ENCODE data around the gene S100A4.
A peak's percentile ranks its signal among the peaks of the same experiment; 100 is the strongest.

The S100A4 gene

GRCh38 chr1:153547560-153548551, 2.2 kb upstream of the S100A4 start:
- DNase-seq (ENCODE audit: low read depth in 2 of 2): no peak

- DNase-seq (ENCODE audit: low read depth in 2 of 2): no peak
Observed at GRCh38 chr1:153546796-153547559, 1.4 kb upstream of the S100A4 start.

GRCh38 chr1:153546371-153546770, 765 bp upstream of the S100A4 start:
- DNase-seq (ENCODE audit: low read depth in 2 of 2): no peak

- no peak for DNase-seq (ENCODE audit: low read depth in 2 of 2)
Observed at GRCh38 chr1:153544453-153545066, 1.0 kb downstream of the S100A4 start.

- DNase-seq (ENCODE audit: low read depth in 2 of 2): no peak
Observed at GRCh38 chr1:153543736-153544135, 1.9 kb downstream of the S100A4 start.

DNA sequence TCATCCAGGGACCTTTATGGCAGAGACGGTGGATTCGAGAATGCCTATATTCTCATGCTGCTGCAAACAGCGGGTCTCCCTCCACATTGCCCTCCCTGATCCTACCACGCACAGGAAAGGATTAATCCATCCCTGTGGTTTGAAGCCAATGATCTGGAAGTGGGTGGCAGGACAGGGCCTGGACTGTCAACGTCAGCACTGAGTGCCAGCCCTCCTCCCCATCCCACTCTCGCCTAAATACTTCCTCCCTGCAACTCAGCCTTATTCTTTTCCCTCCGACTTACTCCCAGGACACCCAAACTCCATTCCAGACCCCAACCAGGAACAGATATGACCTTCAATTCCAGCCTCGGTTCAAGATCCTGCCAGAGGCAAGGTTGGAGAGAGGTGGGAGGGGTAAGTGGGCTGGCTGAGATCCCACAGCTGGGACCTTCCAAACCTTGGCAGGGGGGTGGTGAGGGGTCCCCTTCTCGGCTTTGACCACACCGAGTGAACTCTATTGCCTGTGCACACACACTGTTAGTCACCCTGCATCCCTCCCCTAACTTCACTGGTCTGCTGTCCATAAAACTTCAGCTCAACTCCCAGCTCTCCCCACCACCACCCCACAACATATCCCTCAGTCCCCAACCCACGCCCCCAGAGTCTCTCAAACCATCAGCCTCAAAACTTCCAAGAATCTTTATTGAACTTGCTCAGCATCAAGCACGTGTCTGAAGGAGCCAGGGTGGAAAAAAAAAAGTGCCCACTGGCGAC, 2.5 kb downstream of the S100A4 start:
- no peak for DNase-seq (ENCODE audit: low read depth in 2 of 2)

GRCh38 chr1:153541641-153542590, 3.7 kb downstream of the S100A4 start:
- DNase-seq (ENCODE audit: low read depth in 2 of 2): no peak

DNA sequence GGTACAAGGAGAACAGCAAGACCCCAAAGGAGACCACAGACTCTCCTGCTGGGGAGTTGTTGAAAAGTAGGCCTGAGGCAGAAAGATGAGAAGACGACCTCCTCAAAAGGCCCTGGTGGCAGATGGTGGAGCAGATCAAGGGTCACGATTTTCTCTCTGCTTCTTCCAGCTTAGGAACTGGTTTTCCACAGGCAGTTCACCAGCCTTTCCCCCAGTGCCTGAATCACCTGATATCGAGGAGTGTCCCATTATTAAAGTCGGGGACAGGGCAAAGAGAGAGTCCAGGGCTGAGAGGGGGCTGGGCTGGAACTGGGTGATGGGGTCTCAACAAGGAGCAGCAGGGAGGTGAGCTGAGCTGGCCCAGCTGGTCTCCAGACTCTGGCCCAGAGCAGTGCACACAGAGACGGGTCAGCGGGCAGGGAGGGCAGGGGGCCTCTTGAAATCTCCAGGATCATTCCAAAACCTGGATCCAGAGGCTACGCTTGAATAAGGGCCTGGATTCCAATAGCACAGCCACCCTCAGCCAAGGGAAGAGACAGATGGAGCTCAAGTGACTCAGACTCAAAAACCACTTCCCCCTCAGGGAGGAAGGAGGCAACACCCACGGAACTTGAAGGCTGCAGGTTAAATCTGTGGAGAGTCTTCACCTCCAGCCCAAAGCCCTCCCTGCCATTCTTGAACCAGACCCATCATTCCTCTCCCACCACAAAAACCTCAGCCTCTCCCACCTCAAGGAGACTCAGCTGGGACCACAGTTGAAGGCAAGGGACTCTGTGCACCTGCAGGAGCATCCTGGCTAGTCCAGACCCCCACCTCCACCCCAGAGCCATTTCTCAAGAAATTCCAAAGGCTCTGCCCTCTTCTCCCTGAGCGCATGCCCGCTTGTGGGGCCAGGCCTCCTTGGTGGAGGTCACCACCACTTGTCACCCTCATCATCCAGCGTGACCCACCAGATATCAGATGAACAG, 4.9 kb downstream of the S100A4 start, which contains the start of gene S100A5:
Gene S100A5, minus strand, starts transcription at position 541 of the 968 bp plus-strand sequence. CDS start 743 bp downstream, outside the sequence.
- DNase-seq (ENCODE audit: low read depth in 2 of 2): no peak

DNA sequence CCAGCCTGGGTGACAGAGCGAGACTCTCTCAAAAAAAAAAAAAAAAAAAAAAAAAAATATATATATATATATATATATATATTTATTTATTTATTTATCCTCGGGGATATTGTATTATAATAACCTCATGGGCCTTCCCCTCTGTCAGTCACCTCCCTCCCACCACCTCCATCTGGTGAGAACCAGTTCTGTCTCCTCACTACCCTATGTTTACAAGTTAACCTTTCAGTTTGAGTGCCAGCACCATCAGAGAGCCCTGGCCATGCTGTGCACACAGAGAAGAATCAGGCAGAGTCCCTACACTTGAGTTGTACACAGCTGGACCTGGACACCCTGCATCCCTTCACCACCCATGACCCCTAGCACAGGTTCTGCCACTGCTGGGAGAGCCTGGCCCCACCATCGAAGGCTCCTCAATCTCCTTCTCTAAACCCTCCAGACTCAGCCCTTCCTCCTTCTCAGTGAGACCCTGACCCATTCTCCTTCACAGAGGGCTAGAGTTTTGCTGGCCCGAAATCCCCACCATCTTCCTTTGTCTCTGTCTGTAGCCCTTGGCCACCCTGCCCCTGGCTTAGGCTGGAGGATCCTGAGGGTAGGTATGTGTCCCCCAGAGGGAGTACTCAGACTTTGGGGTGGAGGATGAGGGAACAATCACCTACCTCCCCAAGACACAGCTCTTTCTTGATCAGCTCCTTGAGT, 6.1 kb downstream of the S100A4 start:
- no peak for DNase-seq (ENCODE audit: low read depth in 2 of 2)

DNA sequence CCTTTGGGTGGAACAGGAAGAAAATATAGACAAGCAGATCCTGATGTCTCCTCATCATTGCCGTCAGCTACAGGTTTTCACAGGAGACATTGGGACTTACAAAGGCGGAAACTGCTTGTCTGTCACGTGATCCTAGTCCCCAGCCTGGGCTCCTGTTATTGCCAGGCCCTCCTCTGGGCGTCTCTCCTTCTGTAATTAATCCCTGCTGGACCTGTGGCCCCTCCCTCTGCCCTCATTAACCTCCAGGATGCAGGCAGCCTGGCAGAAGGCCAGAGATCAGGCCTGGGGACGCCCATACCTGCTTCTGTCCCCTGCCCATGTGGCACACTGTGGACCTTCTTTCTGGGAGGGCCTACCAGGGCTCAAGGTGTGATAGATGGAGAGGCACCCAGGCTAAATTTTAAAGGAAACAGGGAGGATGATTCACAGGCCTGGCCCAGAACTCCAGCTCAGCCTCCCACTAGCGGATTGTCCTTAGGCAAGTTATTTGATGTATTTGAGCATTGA, 7.2 kb downstream of the S100A4 start:
- DNase-seq (ENCODE audit: low read depth in 2 of 2): no peak

DNA sequence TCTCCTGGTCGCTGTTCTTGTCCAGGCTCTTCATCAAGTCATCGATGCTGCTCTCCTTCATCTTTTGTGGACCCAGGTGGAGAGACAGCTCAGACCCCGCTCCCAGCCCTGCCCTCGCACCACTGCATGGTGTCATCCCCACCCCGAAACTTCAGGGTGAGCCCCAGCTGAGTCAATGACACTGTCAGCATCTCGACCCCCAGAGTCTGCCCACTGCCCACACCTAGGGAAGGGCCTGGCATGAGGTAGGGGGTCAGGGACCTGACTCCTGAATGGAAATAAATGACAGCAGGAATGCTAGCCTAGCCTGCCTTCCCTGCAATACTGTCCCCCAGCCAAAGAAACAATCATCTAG, 8.3 kb downstream of the S100A4 start:
- DNase-seq (ENCODE audit: low read depth in 2 of 2): no peak

DNA sequence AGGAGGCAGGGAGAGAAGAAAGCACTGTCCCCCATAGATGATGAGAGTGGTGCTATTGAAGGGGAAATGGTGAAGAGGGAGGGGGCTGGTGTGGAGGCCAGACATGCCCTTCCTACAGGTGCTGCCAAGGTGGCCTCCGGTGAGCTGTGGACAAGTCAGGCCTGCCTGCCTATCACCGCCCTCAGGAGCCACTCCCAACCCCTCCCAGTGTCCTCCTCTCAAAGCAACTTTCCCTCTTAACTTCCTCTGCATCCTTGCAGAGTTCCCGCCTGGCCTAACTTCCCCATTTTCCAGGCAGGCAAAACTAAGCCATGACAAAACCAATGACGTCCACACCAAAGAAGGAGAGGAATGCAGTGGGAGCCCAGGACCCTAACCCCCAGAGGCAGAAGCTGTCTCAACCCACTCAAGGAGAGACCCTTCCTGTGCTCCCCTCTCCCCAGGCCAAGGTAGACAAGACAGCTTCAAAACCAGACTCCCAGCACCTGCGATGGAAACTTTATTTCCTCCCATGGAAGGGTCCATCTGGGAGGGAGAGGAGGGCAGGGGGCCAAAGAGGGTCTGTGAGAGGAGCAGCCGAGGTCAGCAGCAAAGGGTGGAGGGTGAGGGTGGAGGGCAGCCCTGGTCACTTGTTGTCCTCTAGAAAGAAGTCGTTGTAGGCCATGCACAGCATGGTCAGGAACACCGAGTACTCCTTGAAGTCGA, 8.8 kb downstream of the S100A4 start:
- DNase-seq (ENCODE audit: low read depth in 2 of 2): no peak

- peak; percentile 63 to 78 for DNase-seq (ENCODE audit: low read depth in 2 of 2)
Observed at GRCh38 chr1:153536012-153536670, 9.5 kb downstream of the S100A4 start.

DNA sequence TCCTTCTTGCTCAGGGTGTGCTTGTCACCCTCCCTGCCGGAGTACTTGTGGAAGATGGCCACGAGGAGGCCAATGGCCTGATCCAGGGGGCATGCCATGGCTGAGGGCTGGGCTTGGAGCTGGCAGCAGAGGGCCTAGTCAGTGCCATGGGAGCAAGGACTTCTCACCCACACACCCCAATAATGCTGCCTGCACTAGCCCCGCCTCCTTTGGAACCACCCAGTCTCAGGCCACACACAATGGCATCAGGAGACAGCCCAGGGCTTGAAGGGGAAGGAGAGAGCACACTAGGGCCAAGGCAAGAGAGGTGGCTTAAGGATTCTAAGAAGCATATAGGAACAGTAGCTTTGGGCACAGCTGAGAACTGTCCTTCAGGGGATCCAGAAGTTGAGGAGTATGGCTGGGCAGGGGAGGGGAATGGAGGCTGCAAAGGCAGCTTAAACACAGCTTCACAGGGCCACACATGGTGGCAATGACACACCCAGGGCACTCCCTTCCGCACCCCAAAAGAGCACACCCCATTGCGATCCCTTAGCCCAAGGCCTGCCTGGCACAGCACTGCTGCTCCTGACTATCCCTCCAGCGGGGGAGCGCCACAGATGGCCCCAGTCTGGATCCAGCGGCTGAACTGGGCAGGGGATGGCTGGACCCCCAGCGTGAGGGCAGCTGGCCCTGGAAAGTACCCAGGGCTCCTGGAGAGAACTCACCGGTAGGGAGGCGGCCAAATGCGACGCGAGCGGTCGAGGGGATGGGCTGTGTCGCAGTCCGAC, 10.2 kb downstream of the S100A4 start, which contains the start of gene S100A6:
Gene S100A6, minus strand, starts transcription at position 750 of the 770 bp plus-strand sequence. Its CDS starts 652 bp downstream, at position 98.
- DNase-seq (ENCODE audit: low read depth in 2 of 2): peak in 1 of 2 donors; percentile 37

DNA sequence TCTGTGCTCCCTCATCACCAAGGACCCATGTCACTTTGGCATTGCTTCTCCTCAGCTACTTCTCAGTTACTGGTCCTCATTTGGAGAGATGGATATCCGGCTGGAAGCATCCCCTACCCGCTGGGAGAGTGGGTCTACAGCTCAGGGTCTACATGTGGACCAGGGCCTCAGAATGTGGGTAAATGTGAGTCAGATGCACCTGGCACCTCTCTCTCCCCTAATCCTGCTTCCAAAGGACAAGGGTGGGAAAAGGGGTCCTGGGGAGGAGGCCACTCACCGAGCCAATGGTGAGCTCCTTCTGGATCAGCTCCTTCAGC, 10.7 kb downstream of the S100A4 start:
- no peak for DNase-seq (ENCODE audit: low read depth in 2 of 2)

- no peak for DNase-seq (ENCODE audit: low read depth in 2 of 2)
Observed at GRCh38 chr1:153534226-153534924, 11.2 kb downstream of the S100A4 start.
